NOMO-1 (cell line): ENCODE results near the gene RAET1E.
"Not testable (repeated sequence)": the region's sequence is repeated elsewhere in the genome, so short reads cannot be mapped to it uniquely, and the experiment has no call there.

Experiments
- DNase-seq, 2 experiments: peaks; one replicate each; lab custom pipeline; 2025; ENCODE audit not compliant: unreplicated experiment in 2 of 2; lab: John Stamatoyannopoulos, UW

The RAET1E gene

DNA sequence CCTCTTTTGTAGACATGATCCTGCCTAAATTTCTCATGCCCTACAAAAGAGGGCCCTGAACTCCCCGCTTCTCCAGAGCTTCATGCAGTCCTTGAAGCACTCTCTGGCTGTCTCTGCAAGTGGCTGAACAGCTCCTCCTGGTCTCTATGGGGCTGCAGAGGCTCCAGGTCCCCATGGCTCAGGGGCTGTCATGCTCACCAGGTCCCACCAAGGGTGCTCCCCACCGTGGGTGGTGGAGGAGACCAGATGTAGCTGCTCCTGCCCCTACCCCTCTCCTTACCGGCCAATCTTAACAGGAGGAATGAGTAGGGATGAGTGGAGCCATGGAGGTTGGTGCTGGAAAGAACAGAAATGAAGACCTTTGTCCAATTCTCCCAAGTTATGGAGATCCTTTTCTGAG is 14.8 kb upstream of the RAET1E start:
- DNase-seq = not testable (repeated sequence)

DNA sequence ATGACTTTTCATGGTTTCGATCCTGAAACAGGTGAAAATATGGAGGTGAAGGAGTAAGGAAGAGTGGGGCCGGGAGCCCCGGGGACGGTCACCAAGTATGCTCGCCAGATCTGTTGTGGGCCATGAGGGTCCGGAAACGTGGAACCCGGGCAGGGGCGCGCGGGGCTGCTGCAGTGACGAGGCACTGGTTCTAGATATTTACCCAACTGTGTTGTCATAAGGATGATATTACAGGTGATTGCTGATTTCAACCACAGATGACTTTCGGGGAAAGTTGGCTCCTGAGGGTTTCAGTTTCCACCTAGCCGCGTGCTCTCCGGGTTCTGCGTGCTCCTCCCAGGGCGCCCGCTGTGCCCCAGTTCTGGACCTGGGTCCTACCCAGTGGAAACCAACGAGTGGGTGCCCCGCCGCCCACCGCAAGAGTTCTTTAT is 12.8 kb upstream of the RAET1E start:
- DNase-seq = no peak

DNA sequence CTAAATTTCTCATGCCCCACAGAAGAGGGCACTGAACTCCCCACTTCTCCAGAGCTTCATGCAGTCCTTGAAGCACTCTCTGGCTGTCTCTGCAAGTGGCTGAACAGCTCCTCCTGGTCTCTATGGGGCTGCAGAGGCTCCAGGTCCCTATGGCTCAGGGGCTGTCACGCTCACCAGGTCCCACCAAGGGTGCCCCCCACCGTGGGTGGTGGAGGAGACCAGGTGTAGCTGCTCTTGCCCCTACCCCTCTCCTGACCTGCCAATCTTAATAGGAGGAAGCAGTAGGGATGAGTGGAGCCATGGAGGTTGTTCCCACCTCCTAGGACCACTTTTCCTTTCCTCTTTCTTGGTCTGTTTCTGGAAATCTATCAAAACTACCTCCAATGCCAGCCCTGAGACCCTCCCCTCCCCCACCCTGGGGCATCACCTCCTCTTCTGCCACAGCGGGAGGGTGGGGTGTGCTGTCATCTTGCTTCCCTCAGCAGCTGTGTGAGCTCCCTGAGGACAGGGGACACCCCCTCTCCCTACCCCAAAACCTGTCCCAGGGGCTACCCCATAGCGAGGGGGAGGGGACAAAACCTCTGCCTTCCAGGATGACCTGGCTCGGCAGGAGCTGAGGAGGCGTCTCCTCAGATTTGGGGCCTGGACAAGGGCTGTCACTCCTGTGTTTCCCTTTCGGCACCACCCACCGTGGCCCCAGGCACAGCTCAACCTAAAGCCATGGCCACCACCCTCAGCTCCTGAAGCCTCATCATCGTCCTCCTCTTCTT is 12.0 kb upstream of the RAET1E start:
- DNase-seq = no peak

DNA sequence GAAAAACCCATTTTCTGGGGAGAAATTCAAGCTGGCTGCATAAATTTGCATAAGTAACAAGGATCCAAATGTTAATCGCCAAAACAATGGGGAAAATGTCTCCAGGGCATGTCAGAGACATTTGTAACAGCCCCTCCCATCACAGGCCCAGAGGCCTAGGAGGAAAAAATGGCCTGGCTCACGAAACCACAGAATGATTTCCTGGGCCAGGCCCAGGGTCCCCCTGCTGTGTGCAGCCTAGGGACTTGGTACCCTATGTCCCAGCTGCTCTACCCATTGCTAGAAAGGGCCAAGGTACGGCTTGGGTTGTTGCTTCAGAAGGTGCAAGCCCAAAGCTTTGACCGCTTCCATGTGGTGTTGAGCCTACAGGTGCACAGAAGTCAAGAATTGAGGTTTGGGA is 10.6 kb upstream of the RAET1E start:
- not testable (repeated sequence) for DNase-seq

DNA sequence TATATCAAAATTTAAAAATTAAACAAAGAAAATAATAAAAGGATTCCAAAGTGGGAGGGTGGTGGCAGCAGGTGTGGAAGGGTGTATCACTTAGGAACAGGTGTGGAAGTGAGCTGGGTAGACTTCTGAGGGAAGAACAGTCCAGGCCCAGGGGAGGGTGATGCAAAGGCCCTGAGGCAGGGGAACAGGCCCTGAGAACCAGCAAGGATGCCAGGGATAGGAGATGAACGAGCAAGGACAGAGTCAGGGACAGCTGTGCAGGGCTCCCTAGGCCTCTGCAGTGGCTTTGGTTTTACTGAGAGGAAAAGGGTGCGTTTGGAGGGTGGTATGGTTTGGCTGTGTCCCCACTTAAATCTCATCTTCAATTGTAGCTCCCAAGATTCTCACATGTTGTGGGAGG is 9.4 kb upstream of the RAET1E start:
- DNase-seq = no peak

DNA sequence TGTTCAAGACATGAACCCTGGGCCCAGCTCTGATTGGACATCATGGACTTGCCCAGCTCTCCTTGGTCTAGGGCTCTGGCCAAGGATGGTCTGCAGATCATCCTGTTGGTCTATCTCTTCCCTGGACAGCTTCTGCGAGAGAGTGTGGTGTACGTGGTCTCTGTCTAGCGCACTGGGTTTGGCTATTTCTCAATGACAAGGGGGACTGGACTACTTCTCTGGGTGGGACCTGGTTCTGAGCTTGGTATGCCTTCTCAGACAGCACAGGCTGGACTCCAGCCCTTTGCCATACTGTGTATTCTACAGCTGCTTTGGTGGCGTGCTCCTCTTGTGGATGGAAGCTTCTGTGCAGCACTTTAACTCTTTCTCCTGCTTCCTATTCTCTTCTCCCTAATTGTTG is 8.5 kb upstream of the RAET1E start:
- DNase-seq = no peak

DNA sequence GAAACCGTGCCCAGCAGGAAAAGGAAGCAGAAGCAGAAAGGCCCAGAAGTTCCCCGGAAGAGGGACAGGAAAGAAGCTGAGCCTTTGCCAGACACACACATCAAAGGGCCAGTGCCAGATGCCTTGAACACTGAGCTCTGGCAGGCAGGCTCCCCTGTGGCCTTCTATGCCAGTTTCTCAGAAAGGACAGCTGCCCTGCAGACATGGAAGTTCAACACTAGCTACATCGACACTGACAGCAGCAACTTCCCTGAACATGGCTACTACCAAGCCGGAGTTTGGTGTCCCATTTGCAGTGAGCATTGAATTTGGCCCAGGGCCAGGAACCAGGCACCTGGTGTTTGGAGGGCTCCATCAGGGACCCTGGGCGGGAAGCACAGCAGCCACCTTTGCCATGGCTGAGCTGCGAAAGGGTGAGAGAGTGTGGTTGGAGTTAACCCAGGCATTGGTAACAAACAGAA is 8.0 kb upstream of the RAET1E start:
- DNase-seq = no peak

DNA sequence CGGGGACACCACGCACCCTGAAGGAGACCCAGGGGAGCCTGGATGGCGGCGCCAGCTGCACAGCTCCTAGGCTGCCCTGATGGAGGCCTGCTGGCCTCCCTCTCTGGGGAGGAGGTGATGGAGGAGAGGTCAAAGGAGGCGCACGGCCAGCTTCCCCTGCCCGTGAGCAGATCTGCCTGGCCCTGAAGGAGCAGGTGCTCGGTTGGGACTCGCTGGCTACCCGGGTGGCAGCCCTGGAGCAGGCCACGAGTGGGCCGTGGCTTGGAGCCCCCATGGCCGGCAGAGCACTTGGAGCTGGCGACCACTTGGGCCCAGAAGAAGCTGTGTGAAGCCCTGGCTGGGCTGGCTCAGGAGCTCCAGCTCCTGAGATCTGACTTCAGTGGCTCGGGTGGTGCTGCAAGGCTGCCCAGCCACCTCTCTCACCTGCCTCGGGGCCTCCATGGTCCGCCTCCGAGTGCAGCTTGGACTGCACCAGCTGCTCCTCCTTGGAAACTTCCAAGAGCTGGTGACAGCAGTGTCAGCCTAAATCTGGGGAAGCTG is 7.5 kb upstream of the RAET1E start:
- no peak for DNase-seq

DNA sequence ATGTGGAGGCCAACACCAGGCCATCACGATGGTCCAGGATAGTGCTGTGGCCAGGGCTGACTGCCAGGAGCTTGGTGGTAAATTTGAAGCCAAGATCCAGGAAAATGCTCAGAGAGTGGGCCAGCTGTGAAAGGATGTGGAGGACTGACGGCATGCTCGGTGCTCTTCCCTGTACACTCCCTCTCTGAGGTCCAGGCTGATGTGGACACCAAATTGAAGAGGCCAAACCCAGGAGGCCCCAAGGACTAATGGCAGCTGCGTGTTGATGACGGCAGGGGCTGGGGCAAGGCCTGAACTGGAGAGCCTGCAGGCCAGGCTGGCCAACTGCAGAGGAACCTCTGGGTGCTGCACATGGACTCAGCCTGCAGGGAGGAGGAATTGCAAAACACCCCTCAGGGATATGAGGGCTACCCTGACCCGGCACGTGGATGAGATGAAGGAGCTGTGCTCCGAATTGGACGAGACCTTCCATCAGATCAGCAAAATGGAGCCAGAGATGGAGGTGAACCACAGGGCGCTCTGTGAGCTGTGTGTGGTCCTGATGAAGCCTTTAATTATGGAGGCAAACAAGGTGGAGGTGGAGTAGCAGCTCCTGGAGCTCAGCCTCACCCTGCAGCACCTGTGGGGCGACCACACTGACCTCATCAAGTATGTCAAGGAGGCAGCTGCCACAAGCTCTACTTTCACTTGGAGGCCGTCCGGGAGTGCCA is 6.9 kb upstream of the RAET1E start:
- DNase-seq = no peak

DNA sequence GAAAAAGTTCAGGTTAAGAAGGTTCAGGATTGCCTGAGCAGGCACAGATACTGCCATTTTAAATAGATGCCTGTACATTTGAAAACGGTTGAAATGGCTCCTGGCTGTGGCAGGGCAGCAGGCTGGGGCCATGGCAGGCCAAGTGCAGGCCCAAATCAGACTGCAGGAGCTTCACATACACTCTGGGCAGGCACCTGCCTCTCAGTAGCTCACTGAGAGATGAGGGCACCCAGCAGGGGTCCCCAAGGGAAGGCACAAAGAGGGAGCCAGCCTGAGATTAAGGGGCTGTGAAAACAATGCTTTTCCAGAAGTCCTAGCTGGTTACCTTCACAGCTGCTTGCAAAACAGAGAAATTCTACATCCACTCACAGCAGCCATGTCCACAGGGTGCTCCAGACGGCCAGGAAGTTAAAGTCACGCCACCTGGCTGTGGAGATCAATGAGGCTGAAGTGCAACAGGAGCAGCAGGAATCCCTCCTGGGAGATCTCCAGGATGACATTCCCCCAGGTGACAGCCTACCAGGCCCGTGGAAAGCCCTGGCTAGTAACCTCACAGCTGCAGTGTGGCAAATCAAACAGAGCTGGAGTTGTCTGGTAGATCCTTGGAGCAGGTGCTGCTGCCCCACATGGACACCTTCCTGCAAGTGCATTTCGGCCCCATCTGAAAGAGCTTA is 6.2 kb upstream of the RAET1E start:
- no peak for DNase-seq

DNA sequence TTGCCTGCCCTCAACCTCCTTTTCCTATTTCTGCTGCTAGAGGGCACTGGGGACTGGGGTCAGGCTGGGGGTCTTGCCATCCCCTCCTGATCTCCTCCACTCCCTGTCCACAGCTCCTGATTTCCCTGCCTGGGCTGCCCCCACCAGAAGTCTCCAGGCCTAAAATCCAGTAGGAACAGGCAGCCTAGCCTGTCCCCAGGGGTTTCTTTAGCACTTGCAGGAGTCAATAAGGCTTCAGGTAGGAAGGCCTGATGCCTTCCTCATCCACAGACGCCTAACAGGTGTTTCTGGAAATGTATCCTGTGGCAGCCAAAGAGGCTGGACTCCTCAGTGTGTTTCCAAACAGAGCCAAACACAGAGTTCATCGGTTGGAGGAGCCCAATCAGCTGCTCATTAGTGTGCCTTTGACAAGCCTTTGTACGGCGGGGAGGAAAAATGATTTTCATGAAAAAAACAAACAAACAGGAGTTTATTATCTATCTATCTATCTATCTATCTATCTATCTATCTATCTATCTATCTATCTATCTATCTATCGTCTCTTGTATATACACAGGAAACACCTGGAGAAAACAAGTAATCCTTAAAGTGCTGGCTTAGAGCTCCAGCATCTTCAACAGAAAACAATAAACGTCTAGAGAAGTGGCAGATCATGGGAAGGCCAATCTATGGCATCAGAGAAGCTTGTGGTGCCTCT is 3.7 kb upstream of the RAET1E start:
- no peak for DNase-seq

DNA sequence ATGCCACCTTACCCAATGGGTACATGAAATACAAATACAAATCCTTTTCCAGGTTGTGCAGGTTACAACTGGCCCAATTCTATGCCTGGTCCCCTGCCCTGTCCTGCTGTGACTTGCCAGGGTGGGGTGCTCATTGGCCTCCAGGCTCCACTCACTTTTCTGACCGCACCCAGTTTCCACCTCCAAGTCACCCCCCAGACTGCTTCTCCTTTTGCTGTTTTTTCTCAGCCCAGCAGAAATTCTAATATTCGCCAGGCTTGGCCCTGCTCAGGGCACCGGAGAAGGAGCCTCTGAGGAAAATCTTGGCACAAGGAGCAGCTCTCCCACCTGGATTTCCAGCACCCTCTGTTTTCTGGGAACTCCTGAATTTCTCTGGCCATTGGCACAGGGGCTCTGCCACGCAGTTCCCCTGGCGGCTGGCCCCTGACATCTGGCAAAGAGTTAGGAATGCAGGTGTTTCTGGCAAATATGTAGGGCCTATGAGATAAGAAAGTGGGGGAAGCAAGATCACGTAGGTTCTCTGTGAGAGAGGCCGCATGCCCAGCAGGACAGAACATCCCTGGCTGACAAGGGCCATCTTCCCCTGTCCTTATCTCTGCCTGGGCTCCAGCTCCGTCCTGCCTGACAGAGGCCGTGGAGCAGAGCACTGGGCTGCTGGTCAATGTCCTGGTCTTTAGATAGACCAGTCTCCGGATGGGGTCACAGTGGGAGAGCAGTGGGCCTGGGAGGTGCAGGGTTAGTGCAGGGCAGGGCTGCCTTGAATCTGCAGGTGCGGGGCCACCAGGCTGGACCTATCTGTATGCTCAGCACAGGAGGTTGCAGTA is 2.9 kb upstream of the RAET1E start:
- no peak for DNase-seq

DNA sequence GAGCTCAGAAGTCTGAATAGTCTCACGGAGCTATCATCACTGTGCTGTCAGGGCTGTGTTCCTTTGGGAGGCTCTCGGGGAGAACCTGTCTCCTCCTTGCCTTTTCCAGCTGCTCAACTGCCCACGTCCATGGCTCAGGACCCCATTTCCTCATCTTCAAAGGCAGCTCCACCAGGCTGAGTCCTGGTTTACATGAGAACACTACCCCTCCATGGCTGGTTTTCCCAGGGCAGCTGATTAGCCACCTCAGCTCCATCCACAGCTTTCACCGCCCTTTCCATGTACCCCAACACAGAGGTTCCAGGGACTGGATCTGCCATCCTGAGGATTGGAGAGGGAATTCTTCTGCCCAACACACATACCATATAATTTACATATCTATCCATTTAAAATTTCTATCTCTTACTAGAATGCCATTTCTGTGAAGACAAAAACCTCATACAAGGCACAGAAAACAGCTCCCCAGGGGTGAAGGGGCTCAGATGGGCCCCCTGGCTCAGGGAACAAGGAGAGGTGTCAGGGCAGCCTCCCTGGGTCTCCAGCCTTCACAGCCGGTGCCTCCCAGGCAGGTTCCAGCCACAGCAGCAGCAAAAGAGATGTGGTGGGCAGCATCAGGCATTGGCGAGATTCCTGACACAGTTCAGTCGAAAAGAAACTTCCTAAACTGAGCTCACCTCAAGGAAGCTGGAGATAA is 2.2 kb upstream of the RAET1E start:
- DNase-seq = no peak

DNA sequence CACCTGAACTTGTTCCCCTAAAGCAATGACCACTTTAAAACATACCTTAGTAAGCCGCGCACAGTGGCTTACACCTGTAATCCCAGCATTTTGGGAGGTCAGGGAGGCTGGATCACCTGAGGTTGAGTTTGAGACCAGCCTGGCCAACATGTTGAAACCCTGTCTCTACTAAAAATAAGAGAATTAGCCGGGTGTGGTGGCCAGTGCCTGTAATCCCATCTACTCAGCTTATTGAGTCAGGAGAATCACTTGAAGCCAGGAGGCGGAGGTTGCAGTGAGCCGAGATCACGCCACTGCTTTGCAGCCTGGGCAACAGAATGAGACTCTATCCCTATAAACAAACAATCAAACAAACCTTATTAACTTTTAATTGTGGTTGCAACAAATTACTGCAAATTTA is 1.6 kb upstream of the RAET1E start:
- DNase-seq = no peak

DNA sequence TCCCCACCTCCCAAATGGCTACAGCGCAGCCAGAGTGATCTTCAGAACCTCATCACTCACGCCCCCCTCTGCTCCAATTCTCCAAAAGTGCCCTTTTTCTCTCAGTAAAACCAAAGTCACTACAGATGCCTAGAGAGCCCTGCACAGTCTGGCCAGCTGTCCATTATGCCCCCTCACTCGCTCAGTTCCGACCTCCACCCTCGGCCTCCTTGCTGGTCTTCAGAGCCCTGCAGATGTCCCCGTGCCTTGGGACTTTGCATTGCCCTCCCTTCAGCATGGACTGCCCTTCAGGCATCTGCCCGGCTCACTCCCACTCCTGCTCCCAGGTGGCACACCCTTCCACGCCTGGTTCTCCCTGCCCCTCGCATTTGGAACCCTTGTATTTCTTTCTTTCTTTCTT is 1.1 kb upstream of the RAET1E start:
- DNase-seq = no peak

DNA sequence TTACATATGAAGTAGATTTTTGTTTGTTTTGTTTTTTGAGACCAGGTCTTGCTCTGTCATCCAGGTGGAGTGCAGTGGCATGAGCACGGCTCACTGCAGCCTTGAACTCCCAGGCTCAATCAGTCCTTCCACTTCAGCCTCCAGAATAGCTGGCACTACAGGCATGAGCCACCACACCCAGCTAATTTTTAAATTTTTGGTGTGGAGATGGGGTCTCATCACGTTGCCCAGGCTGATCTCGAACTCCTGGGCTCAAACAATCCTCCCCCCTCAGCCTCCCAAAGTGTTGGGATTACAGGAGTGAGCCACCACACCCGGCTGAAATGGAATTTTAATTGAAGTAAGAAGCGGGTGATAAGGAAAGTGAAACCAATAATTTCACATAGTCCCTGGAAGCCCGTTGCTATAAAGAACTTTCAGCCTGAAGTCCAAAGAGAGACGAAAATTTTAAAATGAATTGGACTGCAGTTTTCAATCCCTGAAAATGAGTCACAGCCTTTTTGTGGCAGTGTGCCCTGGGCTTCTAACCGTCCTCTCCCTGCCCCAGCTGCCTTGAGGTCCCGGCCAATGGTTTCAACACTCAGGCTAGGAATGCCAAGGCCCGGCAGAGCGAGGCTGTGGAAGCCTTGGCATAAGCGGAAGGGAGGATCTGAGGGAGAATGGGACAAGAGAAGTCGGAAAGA is 757 bp downstream of the RAET1E start:
- no peak for DNase-seq

DNA sequence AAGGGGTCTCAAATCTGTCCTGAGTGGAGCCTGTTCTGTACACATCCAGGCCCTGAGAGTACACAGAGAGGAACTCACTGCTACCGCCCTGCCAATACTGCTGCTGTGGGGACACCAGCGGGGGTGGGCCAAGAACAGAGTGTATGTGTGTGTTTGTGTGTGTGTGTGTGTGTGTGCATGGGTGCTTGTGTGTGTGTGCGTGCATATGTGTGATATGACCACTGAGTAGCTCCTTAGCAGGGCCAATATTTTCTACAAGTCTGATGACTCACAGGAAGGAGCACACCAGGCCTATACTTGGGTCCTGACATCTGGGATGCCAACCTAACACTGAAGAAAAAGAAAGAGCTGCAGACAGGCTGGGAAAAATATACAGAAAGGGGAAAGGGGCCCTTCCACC is 1.4 kb downstream of the RAET1E start:
- DNase-seq = no peak

DNA sequence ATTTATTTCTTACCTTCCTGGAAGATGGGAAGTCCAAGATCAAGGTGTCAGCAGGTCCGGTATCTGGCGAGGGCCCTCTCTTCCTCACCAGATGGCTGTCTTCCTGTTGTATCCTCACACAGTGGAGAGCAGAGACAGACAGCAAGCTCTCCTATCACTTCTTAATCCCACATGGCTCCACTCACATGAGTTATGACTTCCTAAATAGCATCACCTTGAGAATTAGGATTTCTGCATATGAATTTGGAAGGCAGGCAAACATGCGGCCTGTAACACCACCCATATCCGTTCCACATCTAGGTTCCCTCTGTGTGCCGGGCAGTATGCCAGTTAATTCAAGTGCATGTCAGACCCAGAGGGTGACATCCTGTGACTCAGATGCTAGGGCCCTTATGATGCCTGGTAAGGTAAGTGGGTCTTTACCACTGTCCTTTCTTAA is 2.1 kb downstream of the RAET1E start:
- no peak for DNase-seq

DNA sequence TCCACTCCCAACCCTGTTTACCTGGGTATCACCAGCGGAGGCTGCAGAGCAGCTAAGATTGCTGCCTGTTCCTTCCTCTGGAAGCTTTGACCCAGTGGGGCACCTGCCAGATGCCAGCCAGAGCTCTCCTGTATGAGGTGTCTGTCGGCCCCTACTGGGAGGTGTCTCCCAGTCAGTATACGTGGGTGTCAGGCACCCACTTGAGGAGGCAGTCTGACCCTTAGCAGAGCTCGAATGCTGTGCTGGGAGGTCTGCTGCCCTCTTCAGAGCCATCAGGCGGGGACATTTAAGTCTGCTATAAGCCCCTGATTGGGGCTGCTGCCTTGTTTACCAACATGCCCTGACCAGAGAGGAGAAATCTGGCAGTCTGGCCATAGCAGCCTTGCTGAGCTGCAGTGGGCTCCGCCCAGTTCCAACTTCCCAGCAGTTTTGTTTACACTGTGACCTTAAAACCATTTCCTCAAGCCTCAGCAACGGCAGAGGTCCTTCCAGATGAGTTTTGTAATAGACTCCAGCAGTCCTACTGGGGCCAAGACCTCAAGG is 2.8 kb downstream of the RAET1E start:
- no peak for DNase-seq
